ENCODE results near the gene RNF167. TPM values are rescaled to one million over a fixed set of nuclear protein-coding genes. Genes with fewer than 3 reads are reported as not detected.
"Not testable (repeated sequence)": the region's sequence is repeated elsewhere in the genome, so short reads cannot be mapped to it uniquely, and the experiment has no call there.

RNF167 gene
- polyA plus RNA-seq, 1 donor from 2014 or later = 27.3 TPM

GRCh38 chr17:4920351-4921048, 19.6 kb upstream of the RNF167 start:
- H3K4me1 Mint-ChIP-seq = no peaks in the 10 kb centered on the region
- no peaks in the 10 kb centered on the region for H3K9me3 Mint-ChIP-seq
- no peaks in the 10 kb centered on the region for H3K27me3 Mint-ChIP-seq
- H3K36me3 Mint-ChIP-seq = peaks cover 2% of the 10 kb centered on the region
- H3K27ac Mint-ChIP-seq = peak overlapping the region in 1 of 3 donors; percentile 19
- no peak overlapping the region for H3K4me3 Mint-ChIP-seq

GRCh38 chr17:4921320-4921719, 18.7 kb upstream of the RNF167 start:
- no peak overlapping the region for H3K4me3 Mint-ChIP-seq
- no peaks in the 10 kb centered on the region for H3K9me3 Mint-ChIP-seq
- no peaks in the 10 kb centered on the region for H3K4me1 Mint-ChIP-seq
- peaks cover 2% of the 10 kb centered on the region for H3K36me3 Mint-ChIP-seq
- H3K27me3 Mint-ChIP-seq = no peaks in the 10 kb centered on the region
- no peak overlapping the region for H3K27ac Mint-ChIP-seq

- H3K27ac Mint-ChIP-seq, H3K36me3 Mint-ChIP-seq, H3K27me3 Mint-ChIP-seq, H3K9me3 Mint-ChIP-seq, H3K4me3 Mint-ChIP-seq, H3K4me1 Mint-ChIP-seq: not testable (repeated sequence)
Observed at GRCh38 chr17:4926577-4927335, 13.3 kb upstream of the RNF167 start.

- Mint-ChIP-seq H3K9me3 (no peaks in the 10 kb centered on the region), H3K27ac (no peak overlapping the region), H3K4me1 (peaks cover 5 to 11% (median 11%) of the 10 kb centered on the region in 3 donors), H3K36me3 (peaks cover 8% of the 10 kb centered on the region), H3K4me3 (no peak overlapping the region), H3K27me3 (peaks cover 7% of the 10 kb centered on the region)
Observed at GRCh38 chr17:4928881-4929280, 11.2 kb upstream of the RNF167 start.

GRCh38 chr17:4931963-4932362, 8.1 kb upstream of the RNF167 start, which contains the start of gene GP1BA:
TSS of gene GP1BA (plus strand) at chr17:4932277. CDS start at chr17:4932605, 328 bp downstream.
- peaks cover 12 to 22% (median 17%) of the 10 kb centered on the region in 3 donors for H3K4me1 Mint-ChIP-seq
- peaks cover 8% of the 10 kb centered on the region for H3K27me3 Mint-ChIP-seq
- H3K27ac Mint-ChIP-seq = peak within 1 kb of the TSS in 1 of 3 donors; percentile 19
- H3K4me3 Mint-ChIP-seq = peak within 1 kb of the TSS in 3 of 4 donors; percentile 7 to 63 (median 54)
- H3K9me3 Mint-ChIP-seq = no peaks in the 10 kb centered on the region
- H3K36me3 Mint-ChIP-seq = peaks cover 9% of the 10 kb centered on the region

- Mint-ChIP-seq H3K4me1 (peaks cover 12 to 22% (median 18%) of the 10 kb centered on the region in 3 donors), H3K27ac (peak overlapping the region in 1 of 3 donors; percentile 19), H3K27me3 (peaks cover 8% of the 10 kb centered on the region), H3K9me3 (no peaks in the 10 kb centered on the region), H3K4me3 (no peak overlapping the region), H3K36me3 (peaks cover 9% of the 10 kb centered on the region)
Observed at GRCh38 chr17:4932756-4933155, 7.3 kb upstream of the RNF167 start.

- Mint-ChIP-seq H3K27me3 (peaks cover 8% of the 10 kb centered on the region), H3K9me3 (no peaks in the 10 kb centered on the region), H3K4me1 (peaks cover 12 to 27% (median 18%) of the 10 kb centered on the region in 3 donors), H3K4me3 (peak overlapping the region in 1 of 4 donors; percentile 15), H3K27ac (peak overlapping the region in 1 of 3 donors; percentile 70), H3K36me3 (peaks cover 8% of the 10 kb centered on the region)
Observed at GRCh38 chr17:4933646-4934045, 6.4 kb upstream of the RNF167 start.

GRCh38 chr17:4934173-4934979, 5.7 kb upstream of the RNF167 start:
- H3K4me3 Mint-ChIP-seq = peak overlapping the region in 1 of 4 donors; percentile 15
- H3K27ac Mint-ChIP-seq = peak overlapping the region in 1 of 3 donors; percentile 70
- no peaks in the 10 kb centered on the region for H3K9me3 Mint-ChIP-seq
- H3K27me3 Mint-ChIP-seq = peaks cover 8% of the 10 kb centered on the region
- peaks cover 8% of the 10 kb centered on the region for H3K36me3 Mint-ChIP-seq
- H3K4me1 Mint-ChIP-seq = peaks cover 12 to 33% (median 21%) of the 10 kb centered on the region in 3 donors

GRCh38 chr17:4935650-4936049, 4.4 kb upstream of the RNF167 start:
- no peak overlapping the region for H3K27ac Mint-ChIP-seq
- H3K4me1 Mint-ChIP-seq = peaks cover 17 to 36% (median 23%) of the 10 kb centered on the region in 3 donors
- peaks cover 8% of the 10 kb centered on the region for H3K27me3 Mint-ChIP-seq
- H3K4me3 Mint-ChIP-seq = no peak overlapping the region
- peaks cover 6% of the 10 kb centered on the region for H3K36me3 Mint-ChIP-seq
- H3K9me3 Mint-ChIP-seq = no peaks in the 10 kb centered on the region

- Mint-ChIP-seq H3K27me3 (peaks cover 8% of the 10 kb centered on the region), H3K27ac (peak overlapping the region in 2 of 3 donors; percentile 12 to 49), H3K4me1 (peaks cover 19 to 38% (median 23%) of the 10 kb centered on the region in 3 donors), H3K4me3 (no peak overlapping the region), H3K9me3 (no peaks in the 10 kb centered on the region), H3K36me3 (peaks cover 3% of the 10 kb centered on the region)
Observed at GRCh38 chr17:4936436-4936835, 3.6 kb upstream of the RNF167 start.

GRCh38 chr17:4937553-4937952, 2.5 kb upstream of the RNF167 start:
- Mint-ChIP-seq H3K4me1 (peaks cover 25 to 46% (median 28%) of the 10 kb centered on the region in 3 donors), H3K27ac (no peak overlapping the region), H3K4me3 (peak overlapping the region; percentile 27 to 98 (median 62)), H3K9me3 (no peaks in the 10 kb centered on the region), H3K36me3 (peaks cover 5% of the 10 kb centered on the region), H3K27me3 (peaks cover 8% of the 10 kb centered on the region)

- peaks cover 3% of the 10 kb centered on the region for H3K27me3 Mint-ChIP-seq
- H3K27ac Mint-ChIP-seq = peak overlapping the region in 1 of 3 donors; percentile 87
- H3K4me3 Mint-ChIP-seq = peak overlapping the region; percentile 93 to 98 (median 96)
- no peaks in the 10 kb centered on the region for H3K9me3 Mint-ChIP-seq
- peaks cover 25 to 51% (median 30%) of the 10 kb centered on the region in 3 donors for H3K4me1 Mint-ChIP-seq
- peaks cover 5% of the 10 kb centered on the region for H3K36me3 Mint-ChIP-seq
Observed at GRCh38 chr17:4938069-4938491, 2.0 kb upstream of the RNF167 start.

GRCh38 chr17:4938688-4939545, 1.2 kb upstream of the RNF167 start:
- Mint-ChIP-seq H3K4me3 (peak overlapping the region; percentile 93 to 98 (median 96)), H3K27me3 (peaks cover under 1% of the 10 kb centered on the region), H3K27ac (peak overlapping the region; percentile 48 to 87 (median 50)), H3K36me3 (peaks cover 5% of the 10 kb centered on the region), H3K4me1 (peaks cover 25 to 49% (median 30%) of the 10 kb centered on the region in 3 donors), H3K9me3 (no peaks in the 10 kb centered on the region)

GRCh38 chr17:4939546-4939795, 597 bp upstream of the RNF167 start:
- H3K4me3 Mint-ChIP-seq = peak overlapping the region; percentile 93 to 98 (median 96)
- no peaks in the 10 kb centered on the region for H3K9me3 Mint-ChIP-seq
- peaks cover 25 to 48% (median 31%) of the 10 kb centered on the region in 3 donors for H3K4me1 Mint-ChIP-seq
- H3K27me3 Mint-ChIP-seq = no peaks in the 10 kb centered on the region
- H3K27ac Mint-ChIP-seq = peak overlapping the region in 2 of 3 donors; percentile 48 to 51
- H3K36me3 Mint-ChIP-seq = peaks cover 5% of the 10 kb centered on the region
